ENCODE measurements around the gene JAM3.
"Not testable (repeated sequence)": the region's sequence is repeated elsewhere in the genome, so short reads cannot be mapped to it uniquely, and the experiment has no call there.

JAM3 gene

DNA sequence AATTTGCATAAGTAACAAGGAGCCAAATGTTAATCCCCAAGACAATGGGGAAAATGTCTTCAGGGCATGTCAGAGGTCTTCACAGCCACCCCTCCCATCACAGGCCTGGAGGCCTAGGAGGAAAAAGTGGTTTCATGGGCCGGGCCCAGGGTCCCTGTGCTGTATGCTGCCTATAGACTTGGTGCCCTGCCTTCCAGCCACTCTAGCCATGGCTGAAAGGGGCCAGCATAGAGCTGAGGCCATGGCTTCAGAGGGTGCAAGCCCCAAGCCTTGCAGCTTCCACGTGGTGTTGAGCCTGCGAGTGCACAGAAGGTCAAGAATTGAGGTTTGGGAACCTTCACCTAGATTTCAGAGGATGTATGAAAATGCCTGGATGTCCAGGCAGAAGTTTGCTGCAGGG is 12.4 kb downstream of the JAM3 start:
- H3K9ac ChIP-seq (ENCODE audit: low read depth, low read length, poor library complexity); H3K4me1 ChIP-seq (ENCODE audit: control insufficient read depth in 2 of 2, insufficient read depth in 1 of 2, low read depth in 1 of 2, low read length in 2 of 2); H4K8ac ChIP-seq (ENCODE audit: low read depth, low read length); H3K4ac ChIP-seq (ENCODE audit: low read length); H3K27me3 ChIP-seq (ENCODE audit: control insufficient read depth in 3 of 3, insufficient read depth in 3 of 3, low read depth in 1 of 3, low read length in 3 of 3); H2BK12ac ChIP-seq (ENCODE audit: low read length); H3K18ac ChIP-seq (ENCODE audit: low read length); H2AK5ac ChIP-seq (ENCODE audit: low read depth, low read length); H4K91ac ChIP-seq (ENCODE audit: low read depth, low read length, poor library complexity); H2AFZ ChIP-seq (ENCODE audit: low read length); H3K4me3 ChIP-seq (ENCODE audit: low read length in 2 of 2); H3K79me1 ChIP-seq (ENCODE audit: low read depth, low read length); H3K23ac ChIP-seq (ENCODE audit: low read depth, low read length, poor library complexity); H2BK5ac ChIP-seq (ENCODE audit: low read length); H3K27ac ChIP-seq (replicated peaks; ENCODE audit: low read length); DNase-seq (ENCODE audit: low spot score); H3K4me2 ChIP-seq (ENCODE audit: insufficient read depth, low read length, poor library complexity, severe bottlenecking); H2BK120ac ChIP-seq (ENCODE audit: low read depth, low read length); H2BK15ac ChIP-seq (ENCODE audit: low read length); H3K14ac ChIP-seq (ENCODE audit: low read length): not testable (repeated sequence)
- Histone ChIP-seq H3K9me3 (replicated peaks in 1 of 2; ENCODE audit: control insufficient read depth in 2 of 2, insufficient read depth in 1 of 2, low read depth in 1 of 2, low read length in 2 of 2) (peaks cover 2 to 53% of the 10 kb centered on the region in 2 donors), H3K36me3 (replicated peaks in 1 of 2; ENCODE audit: control insufficient read depth in 2 of 2, insufficient read depth in 2 of 2, low read length in 2 of 2) (peaks cover 0 to 36% of the 10 kb centered on the region in 2 donors)
- no CpG with 5 or more reads among the region's 3 CpGs for WGBS, 2 donors (ENCODE audit: extremely low coverage in 2 of 2, insufficient read length in 2 of 2, insufficient replicate concordance in 1 of 2)

GRCh38 chr11:134082990-134083389 is 14.1 kb downstream of the JAM3 start:
- H3K4me1 ChIP-seq (ENCODE audit: control insufficient read depth in 2 of 2, insufficient read depth in 1 of 2, low read depth in 1 of 2, low read length in 2 of 2) = no peaks in the 10 kb centered on the region
- H3K14ac ChIP-seq (ENCODE audit: low read length) = no peak overlapping the region
- no peak overlapping the region for H3K4ac ChIP-seq (ENCODE audit: low read length)
- H3K79me1 ChIP-seq (ENCODE audit: low read depth, low read length) = peaks cover 3% of the 10 kb centered on the region
- H2AFZ ChIP-seq (ENCODE audit: low read length) = no peak overlapping the region
- H3K4me2 ChIP-seq (ENCODE audit: insufficient read depth, low read length, poor library complexity, severe bottlenecking) = no peak overlapping the region
- peaks cover 2 to 50% of the 10 kb centered on the region in 2 donors for H3K9me3 ChIP-seq (replicated peaks in 1 of 2; ENCODE audit: control insufficient read depth in 2 of 2, insufficient read depth in 1 of 2, low read depth in 1 of 2, low read length in 2 of 2)
- H2BK12ac ChIP-seq (ENCODE audit: low read length) = no peak overlapping the region
- no peak overlapping the region for H4K91ac ChIP-seq (ENCODE audit: low read depth, low read length, poor library complexity)
- no peak for DNase-seq (ENCODE audit: low spot score)
- no peak overlapping the region for H3K4me3 ChIP-seq (ENCODE audit: low read length in 2 of 2)
- H3K9ac ChIP-seq (ENCODE audit: low read depth, low read length, poor library complexity) = no peak overlapping the region
- no CpG with 5 or more reads among the region's 2 CpGs for WGBS, 2 donors (ENCODE audit: extremely low coverage in 2 of 2, insufficient read length in 2 of 2, insufficient replicate concordance in 1 of 2)
- H3K18ac ChIP-seq (ENCODE audit: low read length) = no peak overlapping the region
- H2AK5ac ChIP-seq (ENCODE audit: low read depth, low read length) = no peak overlapping the region
- peaks cover 0 to 34% of the 10 kb centered on the region in 2 donors for H3K36me3 ChIP-seq (replicated peaks in 1 of 2; ENCODE audit: control insufficient read depth in 2 of 2, insufficient read depth in 2 of 2, low read length in 2 of 2)
- no peak overlapping the region for H3K27ac ChIP-seq (replicated peaks; ENCODE audit: low read length)
- no peak overlapping the region for H4K8ac ChIP-seq (ENCODE audit: low read depth, low read length)
- no peak overlapping the region for H3K23ac ChIP-seq (ENCODE audit: low read depth, low read length, poor library complexity)
- no peak overlapping the region for H2BK120ac ChIP-seq (ENCODE audit: low read depth, low read length)
- H2BK15ac ChIP-seq (ENCODE audit: low read length) = no peak overlapping the region
- H3K27me3 ChIP-seq (ENCODE audit: control insufficient read depth in 3 of 3, insufficient read depth in 3 of 3, low read depth in 1 of 3, low read length in 3 of 3) = no peaks in the 10 kb centered on the region
- H2BK5ac ChIP-seq (ENCODE audit: low read length) = no peak overlapping the region

DNA sequence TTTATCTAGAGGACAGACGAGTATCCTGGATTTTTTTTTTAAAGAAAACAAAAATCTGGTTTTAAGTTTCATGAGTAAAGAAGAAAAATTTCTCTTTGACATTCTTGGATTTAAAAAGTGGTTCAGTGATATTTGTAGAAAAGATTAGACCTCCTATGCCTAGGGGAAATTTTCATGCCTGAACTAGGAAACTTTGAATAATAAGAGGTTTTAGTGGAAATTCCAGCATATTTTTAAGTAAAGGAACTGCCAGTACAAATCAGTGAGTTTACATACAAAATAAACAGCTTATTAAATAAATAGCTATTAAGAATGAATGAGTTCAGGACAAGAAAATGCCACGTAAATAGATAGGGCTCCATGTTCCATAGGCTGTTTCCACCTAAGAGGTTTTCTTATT is 17.5 kb downstream of the JAM3 start:
- H3K14ac ChIP-seq (ENCODE audit: low read length) = no peak overlapping the region
- no CpG with 5 or more reads among the region's 2 CpGs for WGBS, 2 donors (ENCODE audit: extremely low coverage in 2 of 2, insufficient read length in 2 of 2, insufficient replicate concordance in 1 of 2)
- no peak for DNase-seq (ENCODE audit: low spot score)

GRCh38 chr11:134092006-134092405 is 23.1 kb downstream of the JAM3 start:
- H3K4me3 ChIP-seq (ENCODE audit: low read length in 2 of 2); H2AFZ ChIP-seq (ENCODE audit: low read length); H3K27ac ChIP-seq (replicated peaks; ENCODE audit: low read length); H2BK15ac ChIP-seq (ENCODE audit: low read length); H2BK12ac ChIP-seq (ENCODE audit: low read length); H3K4me2 ChIP-seq (ENCODE audit: insufficient read depth, low read length, poor library complexity, severe bottlenecking); H3K14ac ChIP-seq (ENCODE audit: low read length); H2BK120ac ChIP-seq (ENCODE audit: low read depth, low read length); H3K79me1 ChIP-seq (ENCODE audit: low read depth, low read length); H3K23ac ChIP-seq (ENCODE audit: low read depth, low read length, poor library complexity); H4K8ac ChIP-seq (ENCODE audit: low read depth, low read length); H2BK5ac ChIP-seq (ENCODE audit: low read length); H3K36me3 ChIP-seq (replicated peaks in 1 of 2; ENCODE audit: control insufficient read depth in 2 of 2, insufficient read depth in 2 of 2, low read length in 2 of 2); DNase-seq (ENCODE audit: low spot score); H2AK5ac ChIP-seq (ENCODE audit: low read depth, low read length); H3K4me1 ChIP-seq (ENCODE audit: control insufficient read depth in 2 of 2, insufficient read depth in 1 of 2, low read depth in 1 of 2, low read length in 2 of 2); H3K27me3 ChIP-seq (ENCODE audit: control insufficient read depth in 3 of 3, insufficient read depth in 3 of 3, low read depth in 1 of 3, low read length in 3 of 3); H3K9ac ChIP-seq (ENCODE audit: low read depth, low read length, poor library complexity); H3K18ac ChIP-seq (ENCODE audit: low read length); H4K91ac ChIP-seq (ENCODE audit: low read depth, low read length, poor library complexity); H3K4ac ChIP-seq (ENCODE audit: low read length): not testable (repeated sequence)
- no CpG with 5 or more reads among the region's 9 CpGs for WGBS, 2 donors (ENCODE audit: extremely low coverage in 2 of 2, insufficient read length in 2 of 2, insufficient replicate concordance in 1 of 2)
- H3K9me3 ChIP-seq (replicated peaks in 1 of 2; ENCODE audit: control insufficient read depth in 2 of 2, insufficient read depth in 1 of 2, low read depth in 1 of 2, low read length in 2 of 2) = peaks cover 2 to 14% of the 10 kb centered on the region in 2 donors

More for the DNA sequence above, 17.5 kb downstream of the JAM3 start:
- Histone ChIP-seq H3K4me1 (ENCODE audit: control insufficient read depth in 2 of 2, insufficient read depth in 1 of 2, low read depth in 1 of 2, low read length in 2 of 2) (no peaks in the 10 kb centered on the region), H2BK5ac (ENCODE audit: low read length) (no peak overlapping the region), H2AFZ (ENCODE audit: low read length) (no peak overlapping the region), H3K27ac (replicated peaks; ENCODE audit: low read length) (no peak overlapping the region), H3K4me3 (ENCODE audit: low read length in 2 of 2) (no peak overlapping the region), H3K9ac (ENCODE audit: low read depth, low read length, poor library complexity) (no peak overlapping the region), H4K91ac (ENCODE audit: low read depth, low read length, poor library complexity) (no peak overlapping the region), H3K9me3 (replicated peaks in 1 of 2; ENCODE audit: control insufficient read depth in 2 of 2, insufficient read depth in 1 of 2, low read depth in 1 of 2, low read length in 2 of 2) (peaks cover under 1 to 30% of the 10 kb centered on the region in 2 donors), H3K79me1 (ENCODE audit: low read depth, low read length) (peaks cover 5% of the 10 kb centered on the region), H3K4ac (ENCODE audit: low read length) (no peak overlapping the region), H3K27me3 (ENCODE audit: control insufficient read depth in 3 of 3, insufficient read depth in 3 of 3, low read depth in 1 of 3, low read length in 3 of 3) (no peaks in the 10 kb centered on the region), H2AK5ac (ENCODE audit: low read depth, low read length) (no peak overlapping the region), H2BK12ac (ENCODE audit: low read length) (no peak overlapping the region), H3K23ac (ENCODE audit: low read depth, low read length, poor library complexity) (no peak overlapping the region), H4K8ac (ENCODE audit: low read depth, low read length) (no peak overlapping the region), H3K36me3 (replicated peaks in 1 of 2; ENCODE audit: control insufficient read depth in 2 of 2, insufficient read depth in 2 of 2, low read length in 2 of 2) (peaks cover 0 to 26% of the 10 kb centered on the region in 2 donors), H2BK120ac (ENCODE audit: low read depth, low read length) (no peak overlapping the region), H3K18ac (ENCODE audit: low read length) (no peak overlapping the region), H2BK15ac (ENCODE audit: low read length) (no peak overlapping the region), H3K4me2 (ENCODE audit: insufficient read depth, low read length, poor library complexity, severe bottlenecking) (no peak overlapping the region)
